HEK293 (cell line): Measurements from ENCODE around the gene CACNA1B.
A peak's percentile ranks its signal among the peaks of the same experiment; 100 is the strongest.

Source experiments
- CTCF ChIA-PET: fragments of 350-600 bp; formaldehyde crosslinking; extraction: SDS; loops from one replicate; lab custom pipeline; 2021; ENCODE audit warnings: antibody characterized with exemption; lab: Yijun Ruan, JAX
- POLR2A ChIA-PET: fragments of 300-600 bp; formaldehyde crosslinking; extraction: SDS; loops from one replicate; lab custom pipeline; 2020; ENCODE audit warnings: antibody characterized with exemption, inconsistent platforms; lab: Yijun Ruan, JAX
- H3K27ac ChIP-seq: fragments of 200-500 bp; sonication (Bioruptor generic); 2 replicates; pipeline ENCODE4 v1.5.1; 2014; ENCODE audit warnings: low read depth, low read length, control low read depth, inconsistent platforms; ENCODE audit errors: extremely low read depth
- H3K36me3 ChIP-seq, 2 experiments: fragments of 200-500 bp in 1 of 2; sonication (Bioruptor generic) in 1 of 2; 1 replicate in 1 of 2; 2 replicates in 1 of 2; pipeline ENCODE4 v1.5.1; 2014 to 2017; ENCODE audit warnings: inconsistent platforms in 2 of 2, low read length in 2 of 2; ENCODE audit not compliant: control insufficient read depth in 2 of 2, insufficient read depth in 1 of 2
- H3K4me1 ChIP-seq: fragments of 200-500 bp; sonication (Bioruptor generic); 2 replicates; pipeline ENCODE4 v1.5.1; 2014; ENCODE audit warnings: mild to moderate bottlenecking, low read length, inconsistent platforms; ENCODE audit not compliant: control insufficient read depth, insufficient read depth
- H3K4me3 ChIP-seq: 2 replicates; pipeline ENCODE4 v1.5.1; 2011; ENCODE audit warnings: low read depth, mild to moderate bottlenecking, control low read depth, low read length, moderate library complexity
- H3K9me3 ChIP-seq: fragments of 200-500 bp; sonication (Bioruptor generic); 2 replicates; pipeline ENCODE4 v1.5.1; 2014; ENCODE audit warnings: low read depth, low read length, inconsistent platforms; ENCODE audit not compliant: control insufficient read depth, insufficient read depth
- KLF10 ChIP-seq: fragments of 450-650 bp; IDR thresholded peaks from 2 replicates; pipeline ENCODE4 v1.5.1; 2018; ENCODE audit warnings: missing biosample characterization, mild to moderate bottlenecking, missing genetic modification characterization
- ZBTB1 ChIP-seq: fragments of 450-650 bp; formaldehyde crosslinking; IDR thresholded peaks from 2 replicates; pipeline ENCODE4 v1.5.1; 2016; ENCODE audit warnings: missing biosample characterization, missing genetic modification characterization
- ZBTB20 ChIP-seq: fragments of 450-650 bp; formaldehyde crosslinking; IDR thresholded peaks from 2 replicates; pipeline ENCODE4 v1.5.1; 2016; ENCODE audit warnings: missing biosample characterization, missing genetic modification characterization
- ZBTB26 ChIP-seq: fragments of 450-650 bp; formaldehyde crosslinking; optimal IDR thresholded peaks from 2 replicates; pipeline ENCODE3; 2016; ENCODE audit warnings: missing biosample characterization, mild to moderate bottlenecking, missing genetic modification characterization
- ZBTB48 ChIP-seq: fragments of 450-650 bp; formaldehyde crosslinking; IDR thresholded peaks from 2 replicates; pipeline ENCODE4 v1.5.1; 2016; ENCODE audit warnings: missing biosample characterization, missing genetic modification characterization
- ZBTB49 ChIP-seq: fragments of 450-650 bp; formaldehyde crosslinking; IDR thresholded peaks from 2 replicates; pipeline ENCODE4 v1.5.1; 2016; ENCODE audit warnings: missing biosample characterization, missing genetic modification characterization, low read depth
- ZEB2 ChIP-seq: fragments of 450-650 bp; formaldehyde crosslinking; IDR thresholded peaks from 2 replicates; pipeline ENCODE4 v1.5.1; 2016; ENCODE audit warnings: missing biosample characterization, missing genetic modification characterization
- ZFP37 ChIP-seq: fragments of 450-650 bp; formaldehyde crosslinking; IDR thresholded peaks from 2 replicates; pipeline ENCODE4 v1.5.1; 2016; ENCODE audit warnings: missing biosample characterization, missing genetic modification characterization
- ZNF146 ChIP-seq: fragments of 450-650 bp; formaldehyde crosslinking; IDR thresholded peaks from 2 replicates; pipeline ENCODE4 v1.5.1; 2016; ENCODE audit warnings: missing biosample characterization, missing genetic modification characterization
- ZNF169 ChIP-seq: fragments of 450-650 bp; formaldehyde crosslinking; IDR thresholded peaks from 2 replicates; pipeline ENCODE4 v1.5.1; 2016; ENCODE audit warnings: missing biosample characterization, missing genetic modification characterization
- ZNF184 ChIP-seq: fragments of 450-650 bp; IDR thresholded peaks from 2 replicates; pipeline ENCODE4 v1.5.1; 2018; ENCODE audit warnings: missing biosample characterization, mild to moderate bottlenecking, missing genetic modification characterization
- ZNF211 ChIP-seq: fragments of 450-650 bp; formaldehyde crosslinking; IDR thresholded peaks from 2 replicates; pipeline ENCODE4 v1.5.1; 2016; ENCODE audit warnings: low read depth, missing biosample characterization, missing genetic modification characterization
- ZNF214 ChIP-seq: fragments of 450-650 bp; formaldehyde crosslinking; IDR thresholded peaks from 2 replicates; pipeline ENCODE4 v1.5.1; 2017; ENCODE audit warnings: missing biosample characterization, mild to moderate bottlenecking, missing genetic modification characterization, borderline replicate concordance
- ZNF223 ChIP-seq: fragments of 450-650 bp; formaldehyde crosslinking; IDR thresholded peaks from 2 replicates; pipeline ENCODE4 v1.5.1; 2016; ENCODE audit warnings: missing biosample characterization, missing genetic modification characterization
- ZNF24 ChIP-seq: fragments of 450-650 bp; formaldehyde crosslinking; IDR thresholded peaks from 2 replicates; pipeline ENCODE4 v1.5.1; 2016; ENCODE audit warnings: missing biosample characterization, missing genetic modification characterization
- ZNF341 ChIP-seq: fragments of 450-650 bp; formaldehyde crosslinking; IDR thresholded peaks from 2 replicates; pipeline ENCODE4; 2016; ENCODE audit warnings: low read depth, missing biosample characterization, missing genetic modification characterization
- ZNF354C ChIP-seq: fragments of 450-650 bp; formaldehyde crosslinking; IDR thresholded peaks from 2 replicates; pipeline ENCODE4 v1.5.1; 2016; ENCODE audit warnings: missing biosample characterization, missing genetic modification characterization, low read depth, borderline replicate concordance
- ZNF433 ChIP-seq: fragments of 450-650 bp; formaldehyde crosslinking; IDR thresholded peaks from 2 replicates; pipeline ENCODE4 v1.5.1; 2016; ENCODE audit warnings: missing biosample characterization, missing genetic modification characterization, low read depth
- ZNF521 ChIP-seq: fragments of 450-650 bp; formaldehyde crosslinking; IDR thresholded peaks from 2 replicates; pipeline ENCODE4 v1.5.1; 2017; ENCODE audit warnings: missing biosample characterization, mild to moderate bottlenecking, missing genetic modification characterization
- ZNF600 ChIP-seq: fragments of 450-650 bp; formaldehyde crosslinking; IDR thresholded peaks from 2 replicates; pipeline ENCODE4 v1.5.1; 2016; ENCODE audit warnings: missing biosample characterization, missing genetic modification characterization
- ZNF768 ChIP-seq: fragments of 450-650 bp; formaldehyde crosslinking; IDR thresholded peaks from 2 replicates; pipeline ENCODE4 v1.5.1; 2018; ENCODE audit warnings: missing biosample characterization, mild to moderate bottlenecking, missing genetic modification characterization
- ZNF777 ChIP-seq: fragments of 450-650 bp; formaldehyde crosslinking; IDR thresholded peaks from 2 replicates; pipeline ENCODE4 v1.5.1; 2017; ENCODE audit warnings: missing biosample characterization, missing genetic modification characterization, borderline replicate concordance
- ZNF837 ChIP-seq: fragments of 450-650 bp; formaldehyde crosslinking; IDR thresholded peaks from 2 replicates; pipeline ENCODE4 v1.5.1; 2016; ENCODE audit warnings: missing biosample characterization, missing genetic modification characterization
- TF ChIP-seq, protein P1 (sequence below): fragments of 450-650 bp; formaldehyde crosslinking; IDR thresholded peaks from 2 replicates; pipeline ENCODE4 v1.5.1; 2016; ENCODE audit warnings: missing biosample characterization, missing genetic modification characterization
- TF ChIP-seq, protein P2 (sequence below): fragments of 450-650 bp; formaldehyde crosslinking; IDR thresholded peaks from 2 replicates; pipeline ENCODE4 v1.5.1; 2016; ENCODE audit warnings: missing biosample characterization, missing genetic modification characterization, borderline replicate concordance

The CACNA1B gene

GRCh38 chr9:137838576-137838975, 39.0 kb upstream of the CACNA1B start (continued):
- TF ChIP-seq ZBTB48 (tag by site-specific recombination) (no peak), ZNF223 (no peak), ZNF837 (no peak), ZEB2 (tag by site-specific recombination) (no peak), ZNF768 (tag by site-specific recombination) (no peak), ZNF211 (tag by site-specific recombination) (no peak), ZBTB49 (tag by site-specific recombination) (no peak), ZNF777 (no peak), ZNF354C (tag by site-specific recombination) (no peak), ZFP37 (tag by site-specific recombination) (no peak)
- TF ChIP-seq, protein P1, sequence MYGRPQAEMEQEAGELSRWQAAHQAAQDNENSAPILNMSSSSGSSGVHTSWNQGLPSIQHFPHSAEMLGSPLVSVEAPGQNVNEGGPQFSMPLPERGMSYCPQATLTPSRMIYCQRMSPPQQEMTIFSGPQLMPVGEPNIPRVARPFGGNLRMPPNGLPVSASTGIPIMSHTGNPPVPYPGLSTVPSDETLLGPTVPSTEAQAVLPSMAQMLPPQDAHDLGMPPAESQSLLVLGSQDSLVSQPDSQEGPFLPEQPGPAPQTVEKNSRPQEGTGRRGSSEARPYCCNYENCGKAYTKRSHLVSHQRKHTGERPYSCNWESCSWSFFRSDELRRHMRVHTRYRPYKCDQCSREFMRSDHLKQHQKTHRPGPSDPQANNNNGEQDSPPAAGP, result no peak

GRCh38 chr9:137843355-137843754, 34.2 kb upstream of the CACNA1B start:
- H3K4me3 ChIP-seq, result no peak overlapping the region
- H3K9me3 ChIP-seq, result no peaks in the 10 kb centered on the region
- H3K4me1 ChIP-seq, result no peaks in the 10 kb centered on the region
- ChIA-PET CTCF (no interaction called here), POLR2A (no interaction called here)
- no peaks in the 10 kb centered on the region for H3K36me3 ChIP-seq
- no peak overlapping the region for H3K27ac ChIP-seq
- peak; percentile 69 for TF ChIP-seq ZNF146
- TF ChIP-seq, protein P2, sequence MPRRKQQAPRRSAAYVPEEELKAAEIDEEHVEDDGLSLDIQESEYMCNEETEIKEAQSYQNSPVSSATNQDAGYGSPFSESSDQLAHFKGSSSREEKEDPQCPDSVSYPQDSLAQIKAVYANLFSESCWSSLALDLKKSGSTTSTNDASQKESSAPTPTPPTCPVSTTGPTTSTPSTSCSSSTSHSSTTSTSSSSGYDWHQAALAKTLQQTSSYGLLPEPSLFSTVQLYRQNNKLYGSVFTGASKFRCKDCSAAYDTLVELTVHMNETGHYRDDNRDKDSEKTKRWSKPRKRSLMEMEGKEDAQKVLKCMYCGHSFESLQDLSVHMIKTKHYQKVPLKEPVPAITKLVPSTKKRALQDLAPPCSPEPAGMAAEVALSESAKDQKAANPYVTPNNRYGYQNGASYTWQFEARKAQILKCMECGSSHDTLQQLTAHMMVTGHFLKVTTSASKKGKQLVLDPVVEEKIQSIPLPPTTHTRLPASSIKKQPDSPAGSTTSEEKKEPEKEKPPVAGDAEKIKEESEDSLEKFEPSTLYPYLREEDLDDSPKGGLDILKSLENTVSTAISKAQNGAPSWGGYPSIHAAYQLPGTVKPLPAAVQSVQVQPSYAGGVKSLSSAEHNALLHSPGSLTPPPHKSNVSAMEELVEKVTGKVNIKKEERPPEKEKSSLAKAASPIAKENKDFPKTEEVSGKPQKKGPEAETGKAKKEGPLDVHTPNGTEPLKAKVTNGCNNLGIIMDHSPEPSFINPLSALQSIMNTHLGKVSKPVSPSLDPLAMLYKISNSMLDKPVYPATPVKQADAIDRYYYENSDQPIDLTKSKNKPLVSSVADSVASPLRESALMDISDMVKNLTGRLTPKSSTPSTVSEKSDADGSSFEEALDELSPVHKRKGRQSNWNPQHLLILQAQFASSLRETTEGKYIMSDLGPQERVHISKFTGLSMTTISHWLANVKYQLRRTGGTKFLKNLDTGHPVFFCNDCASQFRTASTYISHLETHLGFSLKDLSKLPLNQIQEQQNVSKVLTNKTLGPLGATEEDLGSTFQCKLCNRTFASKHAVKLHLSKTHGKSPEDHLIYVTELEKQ (tag by site-specific recombination), result no peak
- TF ChIP-seq ZNF214 (tag by site-specific recombination), result no peak

GRCh38 chr9:137851516-137852267, 25.9 kb upstream of the CACNA1B start:
- CTCF ChIA-PET, result no interaction called here
- Histone ChIP-seq H3K27ac (no peak overlapping the region), H3K4me3 (no peak overlapping the region), H3K36me3 (no peaks in the 10 kb centered on the region), H3K9me3 (no peaks in the 10 kb centered on the region), H3K4me1 (no peaks in the 10 kb centered on the region)
- POLR2A ChIA-PET, result no interaction called here
- no peak for TF ChIP-seq ZBTB1
- no peak for TF ChIP-seq ZNF146
- no peak for TF ChIP-seq ZBTB20 (tag by site-specific recombination)
- TF ChIP-seq ZBTB26 (tag by site-specific recombination), result no peak
- no peak for TF ChIP-seq ZNF24 (tag by site-specific recombination)
- TF ChIP-seq ZNF341 (tag by site-specific recombination), result no peak
- no peak for TF ChIP-seq ZNF433 (tag by site-specific recombination)
- TF ChIP-seq ZNF600, result no peak
- no peak for TF ChIP-seq KLF10
- TF ChIP-seq ZNF184 (tag by site-specific recombination), result no peak
- no peak for TF ChIP-seq ZNF169 (tag by site-specific recombination)
- no peak for TF ChIP-seq ZNF521
